LNCAP (cell line): ENCODE results near the gene CACNA1A.

ENCODE experiments used
- CTCF ChIP-seq: fragments of 450-650 bp; IDR thresholded peaks from 2 replicates; pipeline ENCODE4 v1.5.1; 2017; ENCODE audit warnings: mild to moderate bottlenecking

The CACNA1A gene

GRCh38 chr19:13370948-13371347 lies 135.3 kb downstream of the CACNA1A start:
- no peak for TF ChIP-seq CTCF

GRCh38 chr19:13366529-13367143 lies 139.6 kb downstream of the CACNA1A start:
- TF ChIP-seq CTCF: peak; percentile 40; the same call in 1 of the 2 replicates

GRCh38 chr19:13363954-13364353 lies 142.3 kb downstream of the CACNA1A start:
- TF ChIP-seq CTCF: no peak

GRCh38 chr19:13363245-13363644 lies 143.0 kb downstream of the CACNA1A start:
- no peak for TF ChIP-seq CTCF

- TF ChIP-seq CTCF: no peak
These were observed 143.6 kb downstream of the CACNA1A start for GRCh38 chr19:13362668-13363067.

- no peak for TF ChIP-seq CTCF
These were observed 149.5 kb downstream of the CACNA1A start for GRCh38 chr19:13356686-13357280.

- no peak for TF ChIP-seq CTCF
These were observed 150.1 kb downstream of the CACNA1A start for GRCh38 chr19:13356185-13356584.
